DOHH2 (cell line): ENCODE data around the gene ARL4D.
A peak's percentile ranks its signal among the peaks of the same experiment; 100 is the strongest.

Experiments
- H3F3A ChIP-seq: fragments of 200-600 bp; sonication (generic), shearing (Covaris generic); 2 replicates; pipeline ENCODE4 v1.6.0; 2016; ENCODE audit warnings: antibody characterized with exemption, mild to moderate bottlenecking; ENCODE audit not compliant: control insufficient read depth, insufficient read depth
- H3K27ac ChIP-seq: fragments of 200-600 bp; sonication (generic); 2 replicates; pipeline ENCODE4 v1.5.1; 2014; ENCODE audit warnings: low read depth, mild to moderate bottlenecking, low read length, moderate library complexity
- H3K27me3 ChIP-seq: fragments of 200-600 bp; sonication (generic); 2 replicates; pipeline ENCODE4 v1.6.1; 2014; ENCODE audit warnings: mild to moderate bottlenecking, low read length, mixed read lengths; ENCODE audit not compliant: control insufficient read depth
- H3K36me3 ChIP-seq: fragments of 200-600 bp; sonication (generic); 2 replicates; pipeline ENCODE4 v1.6.1; 2014; ENCODE audit warnings: mild to moderate bottlenecking, low read length, moderate library complexity, mixed read lengths; ENCODE audit not compliant: control insufficient read depth
- H3K4me1 ChIP-seq: fragments of 200-600 bp; sonication (generic); 2 replicates; pipeline ENCODE4 v1.6.1; 2014; ENCODE audit warnings: mild to moderate bottlenecking, low read length, mixed read lengths; ENCODE audit not compliant: control insufficient read depth
- H3K4me2 ChIP-seq: fragments of 200-600 bp; sonication (generic); 2 replicates; pipeline ENCODE4 v1.6.0; 2014; ENCODE audit warnings: mild to moderate bottlenecking, low read length, moderate library complexity
- H3K4me3 ChIP-seq: fragments of 200-600 bp; sonication (generic); 2 replicates; pipeline ENCODE4 v1.5.1; 2014; ENCODE audit warnings: mild to moderate bottlenecking, low read length, mixed read lengths
- H3K79me2 ChIP-seq: fragments of 200-600 bp; sonication (generic); 2 replicates; pipeline ENCODE4 v1.6.1; 2014; ENCODE audit warnings: mild to moderate bottlenecking, low read length, mixed read lengths; ENCODE audit not compliant: control insufficient read depth
- H3K9me2 ChIP-seq: fragments of 200-600 bp; sonication (generic); replicated peaks from 2 replicates; pipeline ENCODE4 v1.6.1; 2014; ENCODE audit warnings: mild to moderate bottlenecking, low read length, mixed read lengths; ENCODE audit not compliant: control insufficient read depth
- H3K9me3 ChIP-seq: fragments of 200-600 bp; sonication (generic); 2 replicates; pipeline ENCODE4 v1.6.1; 2014; ENCODE audit warnings: antibody characterized with exemption, low read length, mixed read lengths; ENCODE audit not compliant: control insufficient read depth, insufficient read depth
- H4K20me1 ChIP-seq: fragments of 200-600 bp; sonication (generic); 2 replicates; pipeline ENCODE4 v1.6.0; 2014; ENCODE audit warnings: low read depth, mild to moderate bottlenecking, antibody characterized with exemption, low read length, moderate library complexity; ENCODE audit not compliant: control insufficient read depth, insufficient read depth
- CTCF ChIP-seq: fragments of 200-600 bp; sonication (generic); IDR thresholded peaks from one replicate; pipeline ENCODE4 v1.5.1; 2014; ENCODE audit warnings: antibody characterized with exemption, mild to moderate bottlenecking, low read depth, low read length; ENCODE audit not compliant: poor library complexity, severe bottlenecking
- EZH2phosphoT487 ChIP-seq: fragments of 200-600 bp; sonication (generic); IDR thresholded peaks from 2 replicates; pipeline ENCODE4 v1.6.1; 2017; ENCODE audit warnings: borderline replicate concordance, mild to moderate bottlenecking, antibody characterized with exemption, low read length, moderate library complexity, mixed read lengths

Gene ARL4D

GRCh38 chr17:43359469-43360110, 39.2 kb upstream of the ARL4D start:
- Histone ChIP-seq H3K79me2 (0 out of 2 replicates have a peak, but pooled peaks cover 2% of the 10 kb centered on the region), H3K9me2 (no peaks in the 10 kb centered on the region), H3K36me3 (peaks cover 3% of the 10 kb centered on the region; the same call in 1 of the 2 replicates), H3K27me3 (no peaks in the 10 kb centered on the region), H3F3A (peaks cover 15% of the 10 kb centered on the region), H3K27ac (peak overlapping the region; percentile 97), H3K4me1 (peaks cover 33% of the 10 kb centered on the region), H3K9me3 (no peaks in the 10 kb centered on the region), H3K4me2 (peak overlapping the region; percentile 99), H3K4me3 (peak overlapping the region; percentile 92), H4K20me1 (no peaks in the 10 kb centered on the region)
- no peak for TF ChIP-seq CTCF
- no peak for TF ChIP-seq EZH2phosphoT487

GRCh38 chr17:43360376-43360738, 38.4 kb upstream of the ARL4D start:
- TF ChIP-seq CTCF (no peak), EZH2phosphoT487 (no peak)
- H3K4me2 ChIP-seq: peak overlapping the region; percentile 99
- H3K27me3 ChIP-seq: no peaks in the 10 kb centered on the region
- peaks cover 15% of the 10 kb centered on the region for H3F3A ChIP-seq
- no peaks in the 10 kb centered on the region for H3K9me2 ChIP-seq
- H3K79me2 ChIP-seq: 0 out of 2 replicates have a peak, but pooled peaks cover 2% of the 10 kb centered on the region
- peaks cover 37% of the 10 kb centered on the region for H3K4me1 ChIP-seq
- H3K4me3 ChIP-seq: peak overlapping the region; percentile 92
- peaks cover 3% of the 10 kb centered on the region; the same call in 1 of the 2 replicates for H3K36me3 ChIP-seq
- H4K20me1 ChIP-seq: no peaks in the 10 kb centered on the region
- H3K27ac ChIP-seq: peak overlapping the region; percentile 97
- no peaks in the 10 kb centered on the region for H3K9me3 ChIP-seq

- Histone ChIP-seq H3K79me2 (0 out of 2 replicates have a peak, but pooled peaks cover 2% of the 10 kb centered on the region), H3K4me3 (peak overlapping the region; percentile 92), H3K4me1 (peaks cover 38% of the 10 kb centered on the region), H3K4me2 (peak overlapping the region; percentile 99), H3K36me3 (peaks cover 3% of the 10 kb centered on the region; the same call in 1 of the 2 replicates), H3F3A (peaks cover 15% of the 10 kb centered on the region), H3K9me3 (no peaks in the 10 kb centered on the region), H3K27ac (peak overlapping the region; percentile 97), H3K27me3 (no peaks in the 10 kb centered on the region), H4K20me1 (no peaks in the 10 kb centered on the region), H3K9me2 (no peaks in the 10 kb centered on the region)
- TF ChIP-seq EZH2phosphoT487: no peak
- no peak for TF ChIP-seq CTCF
These were observed 37.9 kb upstream of the ARL4D start for GRCh38 chr17:43360739-43361505.
